ENCODE data around the gene KLF17.

The KLF17 gene

GRCh38 chr1:44118682-44119081 is at the start of gene KLF17:
TSS of gene KLF17 (plus strand) at chr1:44118821. CDS start at chr1:44118908, 87 bp downstream.
- Mint-ChIP-seq H3K27ac (no peak within 1 kb of the TSS), H3K4me1 (ENCODE audit: low read depth) (peaks cover 4% of the 10 kb centered on the region)

GRCh38 chr1:44071461-44071860 is 47.2 kb upstream of the KLF17 start:
- Mint-ChIP-seq H3K4me3 (no peak overlapping the region), H3K9me3 (no peaks in the 10 kb centered on the region), H3K27me3 (ENCODE audit: low read depth) (peaks cover 28% of the 10 kb centered on the region), H3K36me3 (ENCODE audit: low read depth) (no peaks in the 10 kb centered on the region), H3K27ac (no peak overlapping the region), H3K4me1 (ENCODE audit: low read depth) (no peaks in the 10 kb centered on the region)

More at GRCh38 chr1:44118682-44119081, at the start of gene KLF17:
- Mint-ChIP-seq H3K4me3 (no peak within 1 kb of the TSS), H3K36me3 (ENCODE audit: low read depth) (no peaks in the 10 kb centered on the region), H3K9me3 (no peaks in the 10 kb centered on the region), H3K27me3 (ENCODE audit: low read depth) (peaks cover 34% of the 10 kb centered on the region)

GRCh38 chr1:44072204-44072603 is 46.4 kb upstream of the KLF17 start:
- no peaks in the 10 kb centered on the region for H3K9me3 Mint-ChIP-seq
- no peaks in the 10 kb centered on the region for H3K36me3 Mint-ChIP-seq (ENCODE audit: low read depth)
- H3K4me3 Mint-ChIP-seq: no peak overlapping the region
- H3K4me1 Mint-ChIP-seq (ENCODE audit: low read depth): no peaks in the 10 kb centered on the region
- H3K27me3 Mint-ChIP-seq (ENCODE audit: low read depth): peaks cover 29% of the 10 kb centered on the region
- no peak overlapping the region for H3K27ac Mint-ChIP-seq

- Mint-ChIP-seq H3K9me3 (no peaks in the 10 kb centered on the region), H3K4me1 (ENCODE audit: low read depth) (no peaks in the 10 kb centered on the region), H3K4me3 (no peak overlapping the region), H3K27ac (no peak overlapping the region), H3K36me3 (ENCODE audit: low read depth) (no peaks in the 10 kb centered on the region), H3K27me3 (ENCODE audit: low read depth) (peaks cover 24% of the 10 kb centered on the region)
Measured at GRCh38 chr1:44072821-44073220, 45.8 kb upstream of the KLF17 start.

- no peaks in the 10 kb centered on the region for H3K4me1 Mint-ChIP-seq (ENCODE audit: low read depth)
- H3K27me3 Mint-ChIP-seq (ENCODE audit: low read depth): peaks cover 24% of the 10 kb centered on the region
- H3K27ac Mint-ChIP-seq: no peak overlapping the region
- H3K4me3 Mint-ChIP-seq: no peak overlapping the region
- H3K9me3 Mint-ChIP-seq: no peaks in the 10 kb centered on the region
- H3K36me3 Mint-ChIP-seq (ENCODE audit: low read depth): no peaks in the 10 kb centered on the region
Measured at GRCh38 chr1:44073528-44073927, 45.1 kb upstream of the KLF17 start.

- no peaks in the 10 kb centered on the region for H3K36me3 Mint-ChIP-seq (ENCODE audit: low read depth)
- peaks cover 20% of the 10 kb centered on the region for H3K27me3 Mint-ChIP-seq (ENCODE audit: low read depth)
- no peak overlapping the region for H3K27ac Mint-ChIP-seq
- H3K9me3 Mint-ChIP-seq: no peaks in the 10 kb centered on the region
- H3K4me3 Mint-ChIP-seq: no peak overlapping the region
- H3K4me1 Mint-ChIP-seq (ENCODE audit: low read depth): no peaks in the 10 kb centered on the region
Measured at GRCh38 chr1:44074415-44074814, 44.2 kb upstream of the KLF17 start.

GRCh38 chr1:44076066-44076465 is 42.6 kb upstream of the KLF17 start:
- Mint-ChIP-seq H3K9me3 (no peaks in the 10 kb centered on the region), H3K27ac (no peak overlapping the region), H3K27me3 (ENCODE audit: low read depth) (peaks cover 15% of the 10 kb centered on the region), H3K36me3 (ENCODE audit: low read depth) (no peaks in the 10 kb centered on the region), H3K4me1 (ENCODE audit: low read depth) (no peaks in the 10 kb centered on the region), H3K4me3 (no peak overlapping the region)

GRCh38 chr1:44077421-44077820 is 41.2 kb upstream of the KLF17 start:
- Mint-ChIP-seq H3K27ac (no peak overlapping the region), H3K36me3 (ENCODE audit: low read depth) (no peaks in the 10 kb centered on the region), H3K9me3 (no peaks in the 10 kb centered on the region), H3K4me3 (no peak overlapping the region), H3K4me1 (ENCODE audit: low read depth) (no peaks in the 10 kb centered on the region), H3K27me3 (ENCODE audit: low read depth) (peaks cover 19% of the 10 kb centered on the region)

- Mint-ChIP-seq H3K27ac (no peak overlapping the region), H3K9me3 (no peaks in the 10 kb centered on the region), H3K4me3 (no peak overlapping the region), H3K27me3 (ENCODE audit: low read depth) (peaks cover 18% of the 10 kb centered on the region), H3K36me3 (ENCODE audit: low read depth) (no peaks in the 10 kb centered on the region), H3K4me1 (ENCODE audit: low read depth) (no peaks in the 10 kb centered on the region)
Measured at GRCh38 chr1:44078104-44078503, 40.5 kb upstream of the KLF17 start.

GRCh38 chr1:44079566-44079965 is 39.1 kb upstream of the KLF17 start:
- Mint-ChIP-seq H3K27ac (no peak overlapping the region), H3K4me1 (ENCODE audit: low read depth) (no peaks in the 10 kb centered on the region), H3K4me3 (no peak overlapping the region), H3K9me3 (no peaks in the 10 kb centered on the region), H3K27me3 (ENCODE audit: low read depth) (peaks cover 18% of the 10 kb centered on the region), H3K36me3 (ENCODE audit: low read depth) (no peaks in the 10 kb centered on the region)

GRCh38 chr1:44084998-44085675 is 33.5 kb upstream of the KLF17 start:
- Mint-ChIP-seq H3K4me3 (no peak overlapping the region), H3K9me3 (no peaks in the 10 kb centered on the region), H3K27ac (no peak overlapping the region), H3K4me1 (ENCODE audit: low read depth) (no peaks in the 10 kb centered on the region), H3K36me3 (ENCODE audit: low read depth) (no peaks in the 10 kb centered on the region), H3K27me3 (ENCODE audit: low read depth) (peaks cover 19% of the 10 kb centered on the region)

- Mint-ChIP-seq H3K36me3 (ENCODE audit: low read depth) (no peaks in the 10 kb centered on the region), H3K4me3 (no peak overlapping the region), H3K27me3 (ENCODE audit: low read depth) (peaks cover 22% of the 10 kb centered on the region), H3K27ac (no peak overlapping the region), H3K9me3 (no peaks in the 10 kb centered on the region), H3K4me1 (ENCODE audit: low read depth) (no peaks in the 10 kb centered on the region)
Measured at GRCh38 chr1:44086692-44087474, 31.7 kb upstream of the KLF17 start.

- Mint-ChIP-seq H3K36me3 (ENCODE audit: low read depth) (no peaks in the 10 kb centered on the region), H3K4me1 (ENCODE audit: low read depth) (no peaks in the 10 kb centered on the region), H3K9me3 (no peaks in the 10 kb centered on the region), H3K4me3 (no peak overlapping the region), H3K27ac (no peak overlapping the region), H3K27me3 (ENCODE audit: low read depth) (peaks cover 28% of the 10 kb centered on the region)
Measured at GRCh38 chr1:44089371-44090048, 29.1 kb upstream of the KLF17 start.

GRCh38 chr1:44090429-44091252 is 28.0 kb upstream of the KLF17 start:
- no peaks in the 10 kb centered on the region for H3K9me3 Mint-ChIP-seq
- H3K4me3 Mint-ChIP-seq: no peak overlapping the region
- H3K27me3 Mint-ChIP-seq (ENCODE audit: low read depth): peaks cover 29% of the 10 kb centered on the region
- H3K4me1 Mint-ChIP-seq (ENCODE audit: low read depth): no peaks in the 10 kb centered on the region
- H3K36me3 Mint-ChIP-seq (ENCODE audit: low read depth): no peaks in the 10 kb centered on the region
- no peak overlapping the region for H3K27ac Mint-ChIP-seq
